HepG2 (cell line): ENCODE measurements around the gene OSBPL3. TPM values are rescaled to one million over a fixed set of nuclear protein-coding genes. Genes with fewer than 3 reads are reported as not detected.

Source experiments
- GTF2F1 ChIP-seq: fragments of 150-350 bp; IDR thresholded peaks from 2 replicates; pipeline ENCODE4 v1.6.1; 2014; ENCODE audit warnings: low read length
- MBD4 ChIP-seq: IDR thresholded peaks from 2 replicates; pipeline ENCODE4 v1.6.1; 2012; ENCODE audit warnings: low read length, inconsistent platforms, borderline replicate concordance
- ONECUT2 ChIP-seq: sonication (generic); formaldehyde crosslinking; IDR thresholded peaks from 2 replicates; pipeline ENCODE4 v1.4.0; 2020; ENCODE audit warnings: missing genetic modification reagents
- ZBTB38 ChIP-seq: sonication (generic); formaldehyde crosslinking; IDR thresholded peaks from 2 replicates; pipeline ENCODE4 v1.5.1; 2020; ENCODE audit warnings: mild to moderate bottlenecking, missing genetic modification reagents
- ZBTB40 ChIP-seq, 2 experiments: fragments of 450-650 bp in 1 of 2; sonication (generic) in 1 of 2; formaldehyde crosslinking in 1 of 2; IDR thresholded peaks; 2 replicates each; pipeline versions ENCODE4 v1.6.1 to v1.8.0; 2016 to 2022; ENCODE audit warnings: antibody characterized with exemption in 1 of 2, mild to moderate bottlenecking in 1 of 2, missing genetic modification reagents in 1 of 2
- polyA plus RNA-seq, 8 experiments: library from polyadenylated mRNA; depleted of rRNA in 3 of 8; stranded (reverse) in 7 of 8; unstranded in 1 of 8; fragments of >200 nt; fragmentation: Illumina TruSeq in 4 of 8; extraction: Trizol in 4 of 8; gene quantifications; 2 replicates each; pipeline versions ENCODE4 v1.2.1 to v1.2.3, GENCODE V29; 2011 to 2016; ENCODE audit warnings: low read depth in 4 of 8, missing spikeins in 1 of 8, mixed read lengths in 1 of 8; ENCODE audit not compliant: insufficient read depth in 1 of 8
- total RNA-seq, 5 experiments: library from RNA; depleted of rRNA; stranded (reverse); fragments of >200 nt; fragmentation: Illumina TruSeq; extraction: Trizol; gene quantifications; 2 replicates each; pipeline ENCODE4 v1.2.3, GENCODE V29; 2016; ENCODE audit warnings: low read depth in 1 of 5

Gene OSBPL3
- total and polyA plus RNA-seq, 2 of the 13 experiments (the other 11 are each of a cell fraction or from before 2014, with no cell fraction given): 8.8 to 28.9 TPM

GRCh38 chr7:24913801-24914464 lies 66.0 kb downstream of the OSBPL3 start (continued):
- TF ChIP-seq ONECUT2 (CRISPR knock-in tag) (no peak), ZBTB40 (IDR thresholded peaks at IDR 0.05) (no peak), ZBTB40 (CRISPR knock-in tag; IDR thresholded peaks at IDR 0.05) (no peak), GTF2F1 (no peak), ZBTB38 (CRISPR knock-in tag) (no peak), MBD4 (no peak)
